Activated effector memory CD4-positive, alpha-beta T cell treated with Interleukin-2 at 50 U/mL for 16 hours (primary cell): Measurements from ENCODE around the gene CCNB2.

Source experiments
- DNase-seq: peaks from one replicate; pipeline ENCODE4 v3.0.0-alpha.2; 2020

The CCNB2 gene

DNA sequence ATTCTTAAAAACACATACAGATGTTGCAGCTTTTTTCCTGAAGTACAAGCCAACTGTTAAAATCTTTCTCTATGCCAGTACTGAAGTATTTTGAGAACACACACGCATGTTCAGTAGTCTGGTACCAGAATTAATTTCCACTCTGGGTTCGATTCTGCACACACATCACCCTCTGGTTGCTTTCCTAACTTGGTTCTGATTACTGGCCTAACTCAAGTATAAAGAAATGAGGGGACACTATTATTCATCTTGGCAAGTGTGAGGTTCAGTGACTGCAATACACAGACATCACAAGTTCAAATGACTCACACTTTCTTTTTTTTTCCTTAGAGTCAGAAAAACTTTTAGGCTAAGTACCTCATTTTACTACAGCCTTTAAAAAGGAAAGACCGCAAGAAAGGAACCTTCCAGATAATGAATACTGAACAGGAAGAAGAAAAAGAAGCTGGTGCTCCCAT lies 64.3 kb downstream of the CCNB2 start:
- DNase-seq = no peak

DNA sequence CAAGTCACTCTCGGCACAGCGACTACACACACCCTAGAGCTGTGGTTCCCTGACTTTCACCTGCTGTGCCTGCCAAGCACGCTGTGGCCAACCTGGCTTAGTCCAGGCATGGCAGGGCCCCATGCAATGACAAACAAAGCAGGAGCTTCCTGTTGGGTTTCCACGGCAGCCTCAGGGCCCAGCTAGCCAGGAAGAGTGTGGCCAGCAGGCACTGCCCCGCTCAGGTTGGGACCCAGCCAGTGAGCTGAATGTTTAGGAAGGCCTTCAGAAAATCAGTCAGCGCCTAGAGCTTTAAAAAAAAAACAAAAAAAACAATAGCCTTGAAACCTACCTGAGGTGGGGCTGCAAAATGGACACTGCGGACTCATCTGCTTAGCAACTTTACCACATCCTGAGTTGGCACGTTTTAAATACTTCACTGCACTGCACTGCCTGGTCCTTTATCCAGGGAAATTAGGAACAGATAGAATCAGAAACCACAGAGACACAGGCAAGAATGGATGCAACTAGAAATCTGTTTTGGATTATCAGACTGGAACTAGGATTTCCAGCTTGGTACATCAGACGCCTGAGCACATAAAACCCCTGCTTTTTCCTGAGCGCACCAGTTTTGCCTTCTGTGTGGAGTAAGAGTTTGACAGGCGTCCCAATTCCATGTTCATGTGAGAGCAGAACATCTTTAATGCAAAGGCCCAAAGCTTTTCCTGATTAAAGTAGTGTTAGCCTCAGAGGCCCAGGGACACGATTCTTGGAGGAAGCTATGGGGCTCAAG lies 65.5 kb downstream of the CCNB2 start:
- no peak for DNase-seq

- DNase-seq = no peak
Measured at GRCh38 chr15:59171067-59171397, 66.1 kb downstream of the CCNB2 start.

DNA sequence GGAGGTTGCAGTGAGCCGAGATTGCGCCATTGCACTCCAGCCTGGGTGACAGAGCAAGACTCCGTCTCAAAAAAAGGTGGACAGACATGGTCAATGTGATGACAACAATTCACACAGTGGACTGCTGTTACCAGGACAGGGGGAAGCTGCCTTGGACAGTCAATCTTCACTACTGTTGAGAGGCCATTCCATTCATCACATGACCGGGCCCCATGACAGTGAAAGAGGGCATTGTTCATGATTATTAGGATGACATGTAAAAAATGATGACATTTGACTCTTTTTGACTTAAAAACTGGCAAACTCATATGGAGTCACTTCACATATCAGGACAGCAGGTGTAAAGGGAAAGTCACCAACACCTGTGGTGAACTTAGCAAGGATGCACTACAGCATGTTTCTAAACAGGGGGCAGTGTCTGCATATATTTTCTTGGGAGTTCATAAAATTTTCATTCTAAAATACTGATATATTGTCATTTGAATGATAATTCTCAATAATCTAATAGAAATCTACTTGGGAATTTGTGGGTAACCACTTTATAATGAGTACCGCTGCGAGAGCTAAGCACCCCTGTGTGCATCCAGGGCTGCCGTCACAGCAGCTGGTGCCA lies 67.4 kb downstream of the CCNB2 start:
- no peak for DNase-seq

GRCh38 chr15:59173194-59173593 lies 68.2 kb downstream of the CCNB2 start:
- DNase-seq = no peak

- no peak for DNase-seq
Measured at GRCh38 chr15:59174151-59174834, 69.3 kb downstream of the CCNB2 start.
